ENCODE measurements around the gene PRUNE2. TPM values are rescaled to one million over a fixed set of nuclear protein-coding genes. Genes with fewer than 3 reads are reported as not detected.

The PRUNE2 gene
- total RNA-seq, 2 experiments from 2014 or later, result 0.23 to 0.42 TPM

DNA sequence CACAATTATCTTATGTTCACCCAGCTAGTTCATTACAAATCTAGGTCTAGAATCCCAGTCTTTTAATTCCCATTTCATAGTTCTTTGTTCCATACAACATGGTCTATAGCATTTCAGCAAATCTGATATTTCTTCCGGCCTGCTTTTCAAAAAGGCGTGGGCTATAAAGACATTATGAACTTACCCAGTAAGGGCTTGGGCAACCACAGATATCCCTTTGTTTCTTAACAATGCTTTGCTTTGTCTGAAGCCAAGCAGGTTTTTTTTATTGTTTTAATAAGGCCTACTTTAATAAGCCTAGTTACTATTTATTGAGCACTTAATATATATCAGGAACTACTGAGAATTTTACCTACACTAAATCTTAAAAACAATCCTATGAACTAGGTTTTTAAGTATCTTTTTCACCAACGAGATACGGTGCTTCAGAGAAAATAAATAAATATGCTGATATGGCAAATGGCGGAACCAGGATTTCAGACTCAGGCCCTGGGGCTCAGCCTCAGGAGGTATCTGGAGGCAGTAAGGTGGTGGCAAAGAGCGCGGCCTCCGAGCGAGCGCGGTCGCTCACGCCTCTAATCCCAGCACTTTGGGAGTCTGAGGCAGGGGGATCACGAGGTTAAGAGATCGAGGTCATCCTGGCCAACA is 112.0 kb downstream of the PRUNE2 start:
- no peak for DNase-seq
- Mint-ChIP-seq H3K9me3 (no peaks in the 10 kb centered on the region), H3K36me3 (ENCODE audit: low read depth) (no peaks in the 10 kb centered on the region), H3K27ac (no peak overlapping the region), H3K4me1 (no peaks in the 10 kb centered on the region), H3K4me3 (no peak overlapping the region), H3K27me3 (peaks cover 3% of the 10 kb centered on the region)
- ChIA-PET CTCF (no interaction called here), POLR2A (no interaction called here)

GRCh38 chr9:76789840-76790239 is 116.1 kb downstream of the PRUNE2 start:
- Mint-ChIP-seq H3K4me3 (no peak overlapping the region), H3K9me3 (no peaks in the 10 kb centered on the region), H3K27me3 (peaks cover 7% of the 10 kb centered on the region), H3K4me1 (no peaks in the 10 kb centered on the region), H3K36me3 (ENCODE audit: low read depth) (no peaks in the 10 kb centered on the region), H3K27ac (no peak overlapping the region)
- no peak for DNase-seq
- CTCF ChIA-PET, result no interaction called here
- POLR2A ChIA-PET, result no interaction called here

GRCh38 chr9:76787677-76788076 is 118.2 kb downstream of the PRUNE2 start:
- Mint-ChIP-seq H3K9me3 (no peaks in the 10 kb centered on the region), H3K36me3 (ENCODE audit: low read depth) (no peaks in the 10 kb centered on the region), H3K27ac (no peak overlapping the region), H3K4me1 (no peaks in the 10 kb centered on the region), H3K27me3 (peaks cover 7% of the 10 kb centered on the region), H3K4me3 (no peak overlapping the region)
- CTCF ChIA-PET, result interaction anchor here (0.9 kb wide), 1 partner anchor 41 kb away, joined by 6 read pairs; no protein-coding TSS in a partner anchor
- no peak for DNase-seq
- POLR2A ChIA-PET, result no interaction called here

DNA sequence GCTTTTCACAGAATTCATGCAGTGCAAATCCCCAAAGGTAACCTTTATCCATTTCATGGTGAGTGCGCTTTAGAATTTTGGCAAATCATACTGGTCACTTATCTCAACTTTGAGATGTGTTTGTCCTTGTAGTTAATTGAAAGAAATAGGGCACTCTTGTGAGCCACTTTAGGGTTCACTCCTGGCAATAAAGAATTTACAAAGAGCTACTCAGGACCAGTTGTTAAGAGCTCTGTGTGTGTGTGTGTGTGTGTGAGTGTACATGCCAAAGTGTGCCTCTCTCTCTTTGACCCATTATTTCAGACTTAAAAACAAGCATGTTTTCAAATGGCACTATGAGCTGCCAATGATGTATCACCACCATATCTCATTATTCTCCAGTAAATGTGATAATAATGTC is 120.4 kb downstream of the PRUNE2 start:
- Mint-ChIP-seq H3K9me3 (no peaks in the 10 kb centered on the region), H3K27ac (no peak overlapping the region)
- POLR2A ChIA-PET, result no interaction called here

DNA sequence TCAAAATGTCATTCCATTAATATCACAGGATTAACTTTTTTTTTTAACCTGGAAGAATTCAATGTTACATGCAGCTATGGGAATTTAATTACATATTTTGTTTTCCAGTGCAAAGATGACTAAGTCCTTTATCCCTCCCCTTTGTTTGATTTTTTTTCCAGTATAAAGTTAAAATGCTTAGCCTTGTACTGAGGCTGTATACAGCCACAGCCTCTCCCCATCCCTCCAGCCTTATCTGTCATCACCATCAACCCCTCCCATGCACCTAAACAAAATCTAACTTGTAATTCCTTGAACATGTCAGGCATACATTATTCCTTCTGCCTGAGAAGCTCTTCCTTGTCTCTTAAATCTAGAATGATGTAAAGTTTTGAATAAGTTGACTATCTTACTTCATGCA is 121.0 kb downstream of the PRUNE2 start:
- ChIA-PET CTCF (no interaction called here), POLR2A (no interaction called here)
- Mint-ChIP-seq H3K4me1 (no peaks in the 10 kb centered on the region), H3K9me3 (no peaks in the 10 kb centered on the region), H3K36me3 (ENCODE audit: low read depth) (no peaks in the 10 kb centered on the region), H3K27ac (no peak overlapping the region), H3K4me3 (no peak overlapping the region), H3K27me3 (peaks cover 7% of the 10 kb centered on the region)
- DNase-seq, result no peak

More for the DNA sequence above, 120.4 kb downstream of the PRUNE2 start:
- H3K36me3 Mint-ChIP-seq (ENCODE audit: low read depth), result no peaks in the 10 kb centered on the region
- no peaks in the 10 kb centered on the region for H3K4me1 Mint-ChIP-seq
- CTCF ChIA-PET, result no interaction called here
- H3K27me3 Mint-ChIP-seq, result peaks cover 7% of the 10 kb centered on the region
- no peak overlapping the region for H3K4me3 Mint-ChIP-seq
- no peak for DNase-seq

- ChIA-PET POLR2A (no interaction called here), CTCF (no interaction called here)
- peaks cover 3% of the 10 kb centered on the region for H3K27me3 Mint-ChIP-seq
- peaks cover 6% of the 10 kb centered on the region for H3K4me1 Mint-ChIP-seq
- no peak overlapping the region for H3K4me3 Mint-ChIP-seq
- H3K9me3 Mint-ChIP-seq, result no peaks in the 10 kb centered on the region
- H3K27ac Mint-ChIP-seq, result no peak overlapping the region
- DNase-seq, result no peak
- no peaks in the 10 kb centered on the region for H3K36me3 Mint-ChIP-seq (ENCODE audit: low read depth)
Measured at GRCh38 chr9:76772686-76773445, 133.0 kb downstream of the PRUNE2 start.

DNA sequence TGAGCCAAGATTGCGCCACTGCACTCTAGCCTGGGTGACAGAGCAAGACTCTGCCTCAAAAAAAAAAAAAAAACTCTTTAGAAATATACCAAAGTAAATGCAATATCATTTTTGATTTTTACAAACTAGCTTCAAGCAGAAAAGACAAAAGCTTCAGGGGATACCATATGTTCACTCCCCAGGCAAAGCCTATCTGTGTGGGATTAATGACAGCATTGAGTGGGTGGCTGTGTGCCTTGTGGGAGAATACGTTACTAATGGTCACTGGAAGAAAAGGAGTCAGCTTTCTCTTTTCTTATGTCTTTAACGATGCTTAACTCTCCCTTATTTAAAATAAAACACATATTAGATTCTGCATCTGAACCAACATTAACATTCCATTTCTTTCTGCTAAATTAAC is 139.8 kb downstream of the PRUNE2 start:
- DNase-seq, result no peak
- no peak overlapping the region for H3K27ac Mint-ChIP-seq
- CTCF ChIA-PET, result interaction anchor here (1.1 kb wide), 1 partner anchor 19 kb away, joined by 4 read pairs; no protein-coding TSS in a partner anchor
- no peaks in the 10 kb centered on the region for H3K9me3 Mint-ChIP-seq
- no peaks in the 10 kb centered on the region for H3K36me3 Mint-ChIP-seq (ENCODE audit: low read depth)
- H3K4me1 Mint-ChIP-seq, result peaks cover under 1% of the 10 kb centered on the region
- POLR2A ChIA-PET, result no interaction called here
- H3K27me3 Mint-ChIP-seq, result no peaks in the 10 kb centered on the region
- H3K4me3 Mint-ChIP-seq, result no peak overlapping the region

DNA sequence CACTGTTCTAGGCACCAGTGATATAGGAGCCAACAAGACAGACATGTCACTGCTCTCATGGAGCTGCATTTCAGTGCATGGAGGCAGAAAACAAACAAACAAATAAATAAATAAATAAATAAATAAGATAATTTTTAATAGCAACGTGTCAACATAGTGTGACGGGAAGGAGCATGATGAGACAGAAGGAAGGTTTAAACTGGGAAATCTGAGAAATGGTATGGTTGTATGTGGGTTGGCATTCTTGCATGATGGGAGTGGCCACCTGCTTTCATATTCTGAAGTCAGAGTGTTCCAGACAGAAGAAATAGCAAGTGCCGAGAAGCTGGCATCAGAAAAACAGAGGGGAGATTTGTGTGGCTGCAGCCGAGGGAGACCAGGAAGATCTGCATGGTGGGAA is 141.8 kb downstream of the PRUNE2 start, which contains the start of gene PCA3:
PCA3 (plus strand) TSS at position 301 of the 400 bp plus-strand sequence.
- Mint-ChIP-seq H3K4me1 (no peaks in the 10 kb centered on the region), H3K4me3 (no peak within 1 kb of the TSS), H3K27me3 (no peaks in the 10 kb centered on the region), H3K27ac (no peak within 1 kb of the TSS), H3K36me3 (ENCODE audit: low read depth) (no peaks in the 10 kb centered on the region), H3K9me3 (no peaks in the 10 kb centered on the region)
- CTCF ChIA-PET, result no interaction called here
- no peak for DNase-seq
- POLR2A ChIA-PET, result no interaction called here

DNA sequence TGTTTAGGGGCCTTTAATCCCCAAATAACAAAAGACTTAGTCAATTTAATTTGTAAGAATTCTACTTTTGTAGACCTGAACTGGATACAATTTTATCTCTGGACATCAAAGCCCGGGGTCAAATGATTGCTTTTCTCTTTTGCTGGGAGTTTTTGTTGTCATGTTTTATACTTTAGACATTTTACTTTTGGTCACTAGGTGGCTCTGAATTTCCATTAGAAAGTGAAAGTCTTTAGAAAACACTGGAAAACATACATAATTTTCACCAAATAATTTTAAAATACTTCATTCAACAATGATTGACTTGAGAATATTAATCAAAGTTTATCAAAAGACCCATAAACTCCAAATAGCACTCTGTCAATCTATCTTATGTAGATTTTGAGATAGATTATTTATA is 144.5 kb downstream of the PRUNE2 start:
- H3K27me3 Mint-ChIP-seq, result no peaks in the 10 kb centered on the region
- H3K4me1 Mint-ChIP-seq, result no peaks in the 10 kb centered on the region
- H3K27ac Mint-ChIP-seq, result no peak overlapping the region
- ChIA-PET CTCF (no interaction called here), POLR2A (no interaction called here)
- no peaks in the 10 kb centered on the region for H3K9me3 Mint-ChIP-seq
- no peak for DNase-seq
- no peak overlapping the region for H3K4me3 Mint-ChIP-seq
- H3K36me3 Mint-ChIP-seq (ENCODE audit: low read depth), result no peaks in the 10 kb centered on the region

- CTCF ChIA-PET, result no interaction called here
- H3K9me3 Mint-ChIP-seq, result no peaks in the 10 kb centered on the region
Measured at GRCh38 chr9:76759732-76760131, 146.2 kb downstream of the PRUNE2 start.

GRCh38 chr9:76758476-76758875 is 147.4 kb downstream of the PRUNE2 start:
- CTCF ChIA-PET, result no interaction called here
- H3K9me3 Mint-ChIP-seq, result no peaks in the 10 kb centered on the region
- POLR2A ChIA-PET, result no interaction called here
- H3K36me3 Mint-ChIP-seq (ENCODE audit: low read depth), result no peaks in the 10 kb centered on the region
- H3K4me3 Mint-ChIP-seq, result no peak overlapping the region
- H3K4me1 Mint-ChIP-seq, result no peaks in the 10 kb centered on the region
- no peak for DNase-seq
- no peak overlapping the region for H3K27ac Mint-ChIP-seq
- no peaks in the 10 kb centered on the region for H3K27me3 Mint-ChIP-seq

More at GRCh38 chr9:76759732-76760131, 146.2 kb downstream of the PRUNE2 start:
- Mint-ChIP-seq H3K27ac (no peak overlapping the region), H3K36me3 (ENCODE audit: low read depth) (no peaks in the 10 kb centered on the region), H3K4me3 (no peak overlapping the region), H3K27me3 (no peaks in the 10 kb centered on the region), H3K4me1 (no peaks in the 10 kb centered on the region)
- DNase-seq, result no peak
- POLR2A ChIA-PET, result no interaction called here

GRCh38 chr9:76756941-76757673 is 148.8 kb downstream of the PRUNE2 start:
- Mint-ChIP-seq H3K27ac (no peak overlapping the region), H3K27me3 (no peaks in the 10 kb centered on the region), H3K36me3 (ENCODE audit: low read depth) (no peaks in the 10 kb centered on the region), H3K4me1 (no peaks in the 10 kb centered on the region), H3K4me3 (no peak overlapping the region), H3K9me3 (no peaks in the 10 kb centered on the region)
- DNase-seq, result no peak
- ChIA-PET CTCF (no interaction called here), POLR2A (no interaction called here)

GRCh38 chr9:76756268-76756640 is 149.7 kb downstream of the PRUNE2 start:
- ChIA-PET POLR2A (interaction anchor here (0.6 kb wide), 1 partner anchor 89 kb away, joined by 3 read pairs; no protein-coding TSS in a partner anchor), CTCF (interaction anchor here (1.1 kb wide), 1 partner anchor 36 kb away, joined by 3 read pairs; no protein-coding TSS in a partner anchor)
- no peak overlapping the region for H3K4me3 Mint-ChIP-seq
- DNase-seq, result no peak
- no peaks in the 10 kb centered on the region for H3K27me3 Mint-ChIP-seq
- no peaks in the 10 kb centered on the region for H3K4me1 Mint-ChIP-seq
- no peaks in the 10 kb centered on the region for H3K9me3 Mint-ChIP-seq
- no peak overlapping the region for H3K27ac Mint-ChIP-seq
- no peaks in the 10 kb centered on the region for H3K36me3 Mint-ChIP-seq (ENCODE audit: low read depth)

Measured in activated CD4-positive, alpha-beta T cell treated with anti-CD3 and anti-CD28 coated beads, Interleukin-2, amount 10 ng/mL, durations not matched to agents 7 days and 5 days (primary cell).